NCI-H2029 treated with DMSO at 0.1 percent for 48 hours (cell line): ENCODE measurements around the gene MAP3K19.
"Not testable (repeated sequence)": the region's sequence is repeated elsewhere in the genome, so short reads cannot be mapped to it uniquely, and the experiment has no call there.

ENCODE experiments used
- DNase-seq: peaks from one replicate; lab custom pipeline; 2025; lab: John Stamatoyannopoulos, UW

MAP3K19 gene

GRCh38 chr2:135052042-135052876, 5.0 kb upstream of the MAP3K19 start, which contains the start of gene RAB3GAP1:
TSS of gene RAB3GAP1 (plus strand) at chr2:135052292. CDS start at chr2:135052308, 16 bp downstream.
- DNase-seq = peak; percentile 33

GRCh38 chr2:135050684-135051083, 3.4 kb upstream of the MAP3K19 start:
- DNase-seq = no peak

GRCh38 chr2:135050132-135050531, 2.9 kb upstream of the MAP3K19 start:
- no peak for DNase-seq

- DNase-seq = no peak
These were observed 875 bp upstream of the MAP3K19 start for GRCh38 chr2:135048122-135048521.

- DNase-seq = no peak
These were observed 3.9 kb downstream of the MAP3K19 start for GRCh38 chr2:135043345-135043744.

- no peak for DNase-seq
These were observed 9.4 kb downstream of the MAP3K19 start for GRCh38 chr2:135037831-135038230.

- DNase-seq = not testable (repeated sequence)
These were observed 14.0 kb downstream of the MAP3K19 start for GRCh38 chr2:135033216-135033615.

GRCh38 chr2:135030826-135031225, 16.4 kb downstream of the MAP3K19 start:
- no peak for DNase-seq

GRCh38 chr2:135029481-135030134, 17.6 kb downstream of the MAP3K19 start:
- DNase-seq = no peak

GRCh38 chr2:135023886-135024485, 23.3 kb downstream of the MAP3K19 start:
- DNase-seq = no peak

- no peak for DNase-seq
These were observed 24.0 kb downstream of the MAP3K19 start for GRCh38 chr2:135022952-135023880.

- no peak for DNase-seq
These were observed 25.6 kb downstream of the MAP3K19 start for GRCh38 chr2:135021618-135022017.

- DNase-seq = no peak
These were observed 35.6 kb downstream of the MAP3K19 start for GRCh38 chr2:135011633-135012032.

- no peak for DNase-seq
These were observed 36.9 kb downstream of the MAP3K19 start for GRCh38 chr2:135010200-135010942.

GRCh38 chr2:135009339-135009738, 37.9 kb downstream of the MAP3K19 start:
- DNase-seq = no peak

GRCh38 chr2:135005753-135006152, 41.5 kb downstream of the MAP3K19 start:
- no peak for DNase-seq

- peak; percentile 44 for DNase-seq
These were observed 43.1 kb downstream of the MAP3K19 start for GRCh38 chr2:135004005-135004746.

GRCh38 chr2:135002836-135003235, 44.4 kb downstream of the MAP3K19 start:
- no peak for DNase-seq

GRCh38 chr2:134999521-134999920, 47.7 kb downstream of the MAP3K19 start:
- DNase-seq = no peak

GRCh38 chr2:134988994-134989605, 58.1 kb downstream of the MAP3K19 start:
- no peak for DNase-seq
